Measurements from ENCODE around the gene CFAP74.
"Not testable (repeated sequence)": the region's sequence is repeated elsewhere in the genome, so short reads cannot be mapped to it uniquely, and the experiment has no call there.

Gene CFAP74

DNA sequence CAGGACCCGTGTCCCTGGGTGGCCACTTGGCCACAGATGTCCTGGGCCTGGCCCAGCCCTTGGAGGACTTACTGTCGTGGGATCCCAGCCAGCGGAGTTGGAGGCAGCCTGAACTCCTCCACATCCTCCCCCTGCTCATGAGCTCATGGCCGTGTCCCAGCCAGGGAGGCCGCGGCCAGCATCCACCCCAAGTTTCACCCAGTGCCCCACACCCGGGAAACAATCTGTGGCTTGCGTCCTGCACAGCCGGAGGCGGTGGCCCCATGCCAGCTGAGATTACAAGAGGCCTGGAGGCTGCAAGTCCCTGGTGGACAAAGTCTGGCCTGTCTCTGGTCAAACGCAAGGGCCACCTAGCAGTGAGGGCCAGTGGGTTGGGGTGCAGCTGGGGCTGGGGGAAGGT lies 57.0 kb downstream of the CFAP74 start:
- no peak for FAIRE-seq

DNA sequence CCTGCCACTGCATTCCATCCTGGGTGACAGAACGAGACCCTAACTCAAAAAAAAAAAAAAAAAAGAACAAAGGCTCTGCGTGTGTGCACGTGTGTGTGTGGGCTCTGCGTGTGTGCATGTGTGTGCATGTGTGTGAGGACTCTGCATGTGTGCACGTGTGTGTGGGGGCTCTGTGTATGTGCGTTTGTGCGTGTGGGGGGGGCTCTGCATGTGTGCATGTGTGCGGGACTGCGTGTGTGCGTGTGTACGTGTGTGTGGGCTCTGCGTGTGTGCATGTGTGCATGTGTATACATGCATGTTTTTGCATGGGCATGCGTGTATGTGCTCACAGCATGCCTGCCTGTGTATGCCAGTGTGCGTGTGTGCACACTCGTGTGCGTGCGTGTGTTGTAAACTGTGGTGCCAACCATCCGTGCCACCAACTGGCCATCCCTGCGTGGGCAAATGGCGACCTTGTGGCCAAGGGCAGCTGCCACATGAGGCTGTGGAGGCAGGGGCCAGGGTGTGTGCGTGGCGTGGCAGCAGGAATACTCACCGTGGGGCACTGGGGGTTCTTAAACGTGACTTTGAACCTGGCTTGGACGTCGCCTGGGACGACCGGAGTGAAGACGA lies 57.7 kb downstream of the CFAP74 start:
- FAIRE-seq: no peak

DNA sequence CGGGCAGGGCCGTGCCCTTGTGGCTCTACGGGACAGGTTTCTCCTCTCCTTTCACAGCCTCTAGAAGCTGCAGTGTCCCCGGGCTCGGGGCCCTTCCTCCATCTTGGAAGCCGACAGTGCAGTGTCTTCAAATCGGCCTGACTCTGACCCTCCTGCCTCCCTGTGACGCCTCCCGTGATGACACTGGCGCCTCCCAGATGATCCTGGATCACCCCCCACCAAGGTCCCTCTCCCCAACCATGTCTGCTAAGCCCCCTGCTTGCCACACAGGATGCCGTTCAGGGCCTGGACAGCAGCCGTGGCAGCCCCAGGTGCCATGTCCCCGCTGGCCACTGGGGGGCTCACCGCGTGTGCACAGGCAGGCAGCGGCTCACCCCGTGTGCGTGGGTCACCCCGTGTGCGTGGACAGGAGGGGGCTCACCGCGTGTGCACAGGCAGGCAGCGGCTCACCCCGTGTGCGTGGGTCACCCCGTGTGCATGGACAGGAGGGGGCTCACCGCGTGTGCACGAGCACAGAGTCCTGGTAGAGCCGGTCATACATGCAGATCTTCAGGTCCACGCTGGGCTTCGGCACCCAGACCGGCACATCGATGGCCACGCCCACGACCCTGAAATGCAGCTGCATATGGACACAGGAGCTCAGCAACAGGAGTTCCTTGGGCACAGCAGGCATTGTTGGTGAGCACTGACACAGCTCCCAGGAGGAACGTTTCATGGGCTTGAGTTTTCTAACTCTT lies 59.6 kb downstream of the CFAP74 start:
- no peak for FAIRE-seq

DNA sequence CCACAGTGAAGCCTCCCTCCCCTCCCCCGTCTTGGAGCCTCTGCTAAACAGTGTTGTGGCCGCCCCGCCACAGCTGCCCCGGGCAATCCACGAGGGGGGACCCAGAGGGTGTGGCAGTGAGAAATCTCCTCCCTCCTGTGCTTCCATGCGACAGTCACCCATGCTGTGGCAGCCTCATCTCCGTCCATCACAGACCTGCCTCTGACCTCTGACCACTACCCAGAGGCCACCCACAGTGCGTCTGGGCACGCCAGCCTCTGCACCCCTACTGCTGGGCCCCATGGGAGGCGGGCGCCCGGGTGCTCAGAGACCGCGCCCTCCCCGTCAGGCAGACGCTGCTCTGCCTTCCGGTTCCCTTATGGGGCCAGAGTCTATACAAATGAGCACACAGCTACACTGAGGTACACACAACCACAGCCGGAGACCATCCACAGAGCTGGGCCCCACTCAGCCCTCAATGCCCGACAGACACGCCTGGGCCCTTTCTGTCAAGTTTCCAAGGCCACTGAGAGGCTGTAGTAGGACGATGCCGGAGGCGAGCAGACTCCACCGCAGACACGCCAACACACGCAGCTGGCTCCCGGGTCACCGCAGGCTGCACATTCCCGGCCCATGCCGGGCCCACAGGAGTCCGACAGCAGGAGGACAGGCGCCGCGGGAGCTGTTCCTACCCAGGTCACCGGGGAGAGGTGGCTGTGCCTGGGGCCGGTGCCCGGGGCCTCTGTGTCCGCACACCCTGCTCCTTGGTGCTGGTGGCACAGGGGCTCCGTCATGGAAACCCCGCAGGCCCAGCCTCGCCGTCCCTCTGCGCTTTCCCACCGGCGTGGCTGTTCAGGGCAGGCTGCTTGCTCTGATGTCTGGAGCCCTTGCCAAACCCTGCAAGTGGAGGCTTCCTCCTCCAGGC lies 60.6 kb downstream of the CFAP74 start:
- no peak for FAIRE-seq

DNA sequence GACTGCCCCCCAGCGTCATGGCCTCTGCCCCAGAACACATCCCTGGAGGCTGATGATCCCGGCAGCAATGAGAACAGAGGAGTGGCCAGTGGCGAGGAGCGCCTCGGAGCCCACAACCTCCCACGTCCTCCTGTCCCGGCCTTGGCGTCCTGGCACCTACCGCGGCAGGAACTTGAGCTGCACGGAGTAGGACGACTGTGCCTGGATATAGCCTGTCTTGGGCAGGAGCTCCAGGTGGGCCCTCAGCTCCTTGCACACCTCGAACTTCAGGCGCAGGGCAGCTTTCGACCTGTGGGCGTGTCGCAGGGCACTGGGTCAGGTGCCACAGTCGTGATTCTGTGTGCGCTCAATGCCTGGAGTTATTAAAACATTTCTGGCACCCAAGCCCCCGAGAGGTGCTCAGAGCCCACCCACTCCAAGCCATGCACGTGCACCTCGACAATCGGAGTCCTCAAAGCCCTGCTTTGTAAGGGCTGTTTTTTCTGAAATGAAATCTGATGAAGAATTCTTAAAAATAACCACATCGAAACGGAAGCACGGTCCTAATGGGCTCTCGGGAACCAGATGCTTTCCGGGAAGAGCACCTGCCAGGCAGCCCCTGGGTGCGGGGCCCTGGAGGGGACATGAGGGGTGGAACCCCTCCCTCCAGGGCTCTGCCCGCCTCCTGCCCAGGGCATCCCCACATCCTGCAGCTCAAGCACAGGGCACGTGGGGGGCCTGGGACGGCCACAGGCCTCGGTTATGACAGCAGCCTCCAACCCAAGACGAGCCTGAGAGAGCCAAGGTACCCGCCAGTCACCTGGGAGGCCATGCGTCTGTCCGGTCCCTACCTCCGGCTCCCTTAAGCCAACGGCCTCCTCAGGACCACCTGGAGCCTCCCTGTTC lies 61.5 kb downstream of the CFAP74 start:
- no peak for FAIRE-seq

DNA sequence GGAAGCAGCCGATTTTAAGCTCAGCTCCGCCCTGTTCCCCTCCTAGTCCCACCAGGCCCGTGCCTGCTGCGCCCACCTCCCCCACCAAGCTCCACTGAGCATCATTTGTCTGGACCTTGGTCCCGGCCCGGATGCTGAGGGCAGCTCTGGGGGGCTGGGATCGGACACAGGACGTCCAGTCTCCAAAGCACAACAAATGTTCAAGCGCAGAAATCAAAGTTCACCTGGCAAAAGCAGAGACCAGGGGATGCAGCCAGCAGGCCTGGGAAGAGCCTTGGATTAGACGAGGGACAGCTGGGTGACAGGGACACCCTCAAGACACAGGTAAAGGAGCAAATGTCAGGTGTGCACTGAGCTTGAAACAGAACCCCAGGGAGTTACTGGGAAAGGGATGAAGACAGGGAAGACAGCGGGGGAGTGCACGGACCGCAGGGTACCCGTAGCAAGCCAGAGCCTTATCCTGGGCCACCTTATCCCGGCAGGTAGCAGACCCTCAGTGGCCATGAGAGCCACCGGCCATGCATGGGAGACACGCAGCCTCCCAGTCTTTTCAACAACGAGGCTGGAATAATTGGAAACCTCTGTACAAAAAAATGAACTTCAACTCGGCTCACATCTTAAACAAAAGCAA lies 62.3 kb downstream of the CFAP74 start:
- FAIRE-seq: no peak

DNA sequence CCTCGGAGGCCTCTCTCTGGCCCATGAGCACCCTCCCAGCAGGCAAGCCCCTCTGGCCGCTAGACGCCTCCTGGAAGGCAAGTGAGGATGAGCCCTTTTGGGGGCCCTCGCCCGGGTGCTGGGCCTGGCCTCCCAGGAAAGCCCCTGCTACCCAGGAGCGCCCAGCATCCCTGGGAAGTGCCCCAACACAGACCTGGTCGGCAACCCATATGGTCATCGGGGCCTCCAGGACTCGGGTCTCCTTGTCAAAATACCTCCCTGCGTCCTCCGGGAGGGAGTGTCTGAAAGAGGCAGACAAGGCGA lies 63.5 kb downstream of the CFAP74 start:
- FAIRE-seq: no peak

DNA sequence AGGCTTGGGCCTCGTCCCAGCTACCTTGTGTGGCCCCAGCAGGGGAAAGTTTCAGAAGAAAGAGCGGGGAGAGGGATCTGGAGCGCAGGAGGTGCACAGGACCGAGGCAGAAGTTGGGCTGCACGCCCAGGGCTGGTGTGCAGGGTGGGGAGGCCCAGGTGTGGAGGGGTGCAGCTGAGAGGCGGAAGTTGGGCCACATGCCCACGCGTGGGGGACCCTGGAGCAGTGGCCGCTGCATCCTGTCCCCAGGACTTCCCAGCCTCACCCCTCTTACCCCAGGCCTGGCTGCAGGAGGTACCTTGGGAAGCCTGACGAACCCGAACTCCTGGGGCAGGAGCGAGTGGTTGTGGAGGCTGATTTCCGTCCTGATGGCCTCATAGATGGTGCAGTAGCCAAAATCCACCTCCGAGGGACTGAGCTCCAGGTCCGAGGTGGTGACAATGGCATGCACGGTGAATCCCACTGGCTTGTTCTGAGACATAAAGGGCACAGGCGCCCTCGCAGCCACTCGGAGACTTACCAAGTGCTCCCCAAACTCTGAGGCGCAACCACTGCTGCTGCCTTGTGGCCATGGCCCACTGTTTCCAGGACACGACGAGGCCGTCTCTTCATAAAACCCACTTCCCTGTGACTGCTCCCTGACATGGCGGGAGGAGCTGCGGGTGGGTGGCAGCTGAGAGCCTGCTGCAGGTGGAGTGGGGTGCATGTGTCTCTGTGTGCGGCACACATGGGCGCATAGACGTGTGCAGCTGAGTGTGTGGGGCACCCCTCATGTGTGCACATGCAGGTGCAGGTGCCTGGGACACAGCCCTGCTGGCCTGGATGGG lies 64.1 kb downstream of the CFAP74 start:
- no peak for FAIRE-seq

DNA sequence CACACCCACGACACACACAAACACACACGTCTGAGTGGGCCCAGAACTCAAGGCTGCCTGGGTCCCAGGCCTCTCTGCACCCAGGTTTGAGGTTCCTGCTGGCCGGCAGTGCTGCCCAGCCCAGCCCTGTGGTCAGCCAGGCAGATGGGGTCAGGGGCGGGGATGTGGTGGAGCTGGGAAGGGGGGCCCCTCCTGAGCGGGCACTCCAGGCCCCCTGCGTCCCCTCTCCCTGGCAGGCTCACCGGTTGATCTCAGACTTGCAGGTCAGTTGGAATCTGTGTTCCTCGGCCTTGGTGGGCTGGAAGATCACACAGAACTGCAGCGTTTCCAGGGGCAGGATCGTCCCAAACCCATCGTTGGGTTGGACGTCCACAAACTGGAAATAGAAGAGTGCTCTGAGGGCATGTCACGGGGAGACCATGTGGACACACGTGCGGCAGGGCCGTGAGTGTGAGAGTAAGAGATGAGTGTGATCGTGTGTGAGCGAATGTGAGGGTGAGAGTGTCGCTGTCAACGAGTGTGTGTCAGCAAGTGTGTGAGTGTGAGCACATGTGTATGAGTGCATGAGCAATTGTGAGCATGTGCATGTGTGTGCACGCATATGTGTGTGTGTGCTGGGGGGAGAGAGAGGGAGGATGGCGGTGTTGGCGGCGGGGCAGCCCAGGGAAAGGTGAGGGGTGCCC lies 64.8 kb downstream of the CFAP74 start:
- no peak for FAIRE-seq

DNA sequence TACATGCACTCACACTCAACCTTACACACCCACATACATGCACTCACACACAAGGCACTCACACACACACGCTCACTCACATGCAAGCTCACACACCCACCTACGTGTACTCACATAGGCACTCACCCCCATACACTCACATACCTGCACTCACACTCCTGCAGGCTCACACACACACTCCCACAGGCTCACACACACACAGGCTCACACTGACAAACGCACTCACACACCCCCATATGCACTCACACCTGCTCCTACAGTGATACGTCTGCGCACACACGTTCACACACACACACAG lies 65.4 kb downstream of the CFAP74 start:
- no peak for FAIRE-seq

DNA sequence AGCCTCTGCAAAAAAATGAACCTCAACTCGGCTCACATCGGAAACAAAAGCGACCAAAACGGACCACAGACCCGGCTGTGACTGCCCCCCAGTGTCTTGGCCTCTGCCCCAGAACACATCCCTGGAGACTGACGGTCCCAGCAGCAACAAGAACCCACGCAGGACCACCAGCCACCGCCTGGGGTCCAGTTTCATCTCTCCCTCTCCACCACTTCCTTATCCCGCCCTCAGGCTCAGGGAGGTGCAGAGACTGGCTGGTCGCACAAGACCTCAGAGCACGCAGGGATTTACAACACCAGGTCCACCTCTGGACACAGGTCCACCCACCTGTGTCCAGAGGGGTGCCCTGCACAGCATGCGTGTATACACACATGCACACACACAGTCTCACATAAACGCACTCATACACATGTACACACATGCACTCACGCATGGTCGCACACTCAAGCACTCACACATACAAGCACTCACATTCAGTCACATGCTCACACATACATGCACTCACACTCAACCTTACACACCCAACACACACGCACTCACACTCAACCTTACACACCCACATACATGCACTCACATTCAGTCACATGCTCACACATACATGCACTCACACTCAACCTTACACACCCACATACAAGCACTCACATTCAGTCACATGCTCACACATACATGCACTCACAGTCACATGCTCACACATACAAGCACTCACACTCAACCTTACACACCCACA lies 65.9 kb downstream of the CFAP74 start:
- FAIRE-seq: no peak

DNA sequence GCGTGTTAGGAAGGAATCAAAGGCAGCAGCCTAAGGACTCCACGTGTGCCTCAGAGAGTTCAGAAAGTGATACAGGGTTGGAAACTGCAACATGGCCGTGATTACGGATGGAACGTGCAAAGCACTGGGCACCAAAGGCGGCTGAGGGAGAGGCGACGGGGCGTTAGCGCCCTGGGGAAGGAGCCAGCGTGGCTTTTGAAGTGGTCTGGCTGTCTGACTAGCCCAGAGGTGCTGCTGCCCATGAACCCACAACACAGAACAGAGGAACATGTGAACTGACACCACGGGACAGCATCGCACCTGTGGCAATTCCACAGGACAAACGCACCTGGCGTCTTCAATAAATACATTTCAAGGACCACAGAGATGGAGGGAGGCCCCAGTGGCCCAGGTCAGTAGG lies 66.5 kb downstream of the CFAP74 start:
- FAIRE-seq: no peak

DNA sequence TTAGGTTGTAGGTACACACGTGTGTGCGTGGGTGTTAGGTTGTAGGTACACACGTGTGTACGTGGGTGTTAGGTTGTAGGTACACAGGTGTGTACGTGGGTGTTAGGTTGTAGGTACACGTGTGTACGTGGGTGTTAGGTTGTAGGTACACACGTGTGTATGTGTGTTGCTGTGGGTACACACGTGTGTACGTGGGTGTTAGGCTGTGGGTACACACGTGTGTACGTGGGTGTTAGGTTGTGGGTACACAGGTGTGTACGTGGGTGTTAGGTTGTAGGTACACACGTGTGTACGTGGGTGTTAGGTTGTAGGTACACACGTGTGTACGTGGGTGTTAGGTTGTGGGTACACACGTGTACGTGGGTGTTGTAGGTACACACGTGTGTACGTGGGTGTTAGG lies 68.7 kb downstream of the CFAP74 start:
- not testable (repeated sequence) for FAIRE-seq

DNA sequence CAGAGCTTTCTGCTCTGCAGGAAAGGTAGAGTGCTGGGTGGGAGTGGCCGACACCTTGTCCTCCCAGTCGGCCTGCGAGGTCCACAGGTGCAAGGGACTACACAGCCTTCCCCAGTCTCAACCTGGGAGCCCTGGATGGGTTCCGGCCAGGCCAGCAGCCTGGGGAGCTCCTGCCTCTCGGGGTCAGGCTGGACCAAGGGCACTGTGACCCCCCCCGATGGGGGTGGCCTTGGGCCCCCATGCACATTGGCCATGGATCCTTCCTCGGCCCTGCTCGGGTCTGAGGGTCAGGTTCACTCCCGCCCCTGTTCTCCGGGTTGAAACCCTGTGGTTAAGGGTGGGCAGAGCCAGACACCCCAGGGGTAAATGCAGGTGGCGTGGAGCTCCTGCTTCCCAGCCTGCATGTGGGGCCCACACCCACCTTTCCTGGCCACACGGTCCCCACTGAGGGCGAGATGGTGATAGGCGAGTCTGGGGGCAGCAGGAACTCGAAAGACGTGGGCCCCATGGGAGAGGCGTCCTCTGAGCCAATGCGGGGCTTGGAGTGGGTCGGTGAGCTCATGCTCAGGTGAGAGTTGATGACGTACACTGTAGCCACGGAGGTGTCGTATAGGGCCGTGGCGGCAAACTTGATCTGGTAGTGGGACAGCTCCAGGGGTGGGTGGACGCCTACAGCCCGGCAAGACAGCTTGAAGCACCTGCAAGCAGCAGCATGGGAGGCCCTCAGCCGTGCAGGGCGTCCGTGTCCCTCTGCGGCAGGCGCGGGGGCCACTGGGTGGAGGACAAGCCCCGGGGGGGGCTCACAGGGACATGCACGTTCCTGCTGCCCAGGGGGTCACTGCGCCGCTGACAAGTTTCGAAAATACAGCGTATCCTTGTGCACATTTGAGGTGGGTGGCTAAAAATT lies 73.7 kb downstream of the CFAP74 start:
- no peak for FAIRE-seq

DNA sequence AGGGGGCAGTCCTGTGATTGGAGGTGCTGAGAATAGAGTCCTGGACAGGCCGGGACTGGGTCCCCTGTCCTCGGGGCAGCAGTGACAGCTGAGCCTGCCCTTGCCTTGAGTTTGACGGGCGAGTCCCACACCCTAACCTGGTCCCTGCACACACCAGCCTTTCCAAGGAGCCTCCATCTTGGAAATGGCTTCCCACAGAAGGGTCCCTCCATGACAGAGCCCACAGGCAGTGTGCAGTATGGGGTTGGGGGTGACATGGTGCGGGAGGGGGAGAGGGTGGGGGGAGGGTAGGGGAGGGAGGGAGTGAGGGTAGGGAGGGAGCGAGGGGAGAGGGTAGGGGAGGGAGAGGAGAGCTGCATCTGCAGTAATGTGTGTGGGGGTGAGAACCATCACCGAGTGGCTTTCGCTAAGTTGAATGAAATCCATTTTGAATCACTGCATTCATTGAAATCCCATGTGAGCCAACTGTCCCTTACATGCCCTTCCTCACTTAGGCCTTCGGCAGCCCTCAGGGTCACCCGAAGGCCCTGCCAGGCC lies 74.4 kb downstream of the CFAP74 start:
- no peak for FAIRE-seq

DNA sequence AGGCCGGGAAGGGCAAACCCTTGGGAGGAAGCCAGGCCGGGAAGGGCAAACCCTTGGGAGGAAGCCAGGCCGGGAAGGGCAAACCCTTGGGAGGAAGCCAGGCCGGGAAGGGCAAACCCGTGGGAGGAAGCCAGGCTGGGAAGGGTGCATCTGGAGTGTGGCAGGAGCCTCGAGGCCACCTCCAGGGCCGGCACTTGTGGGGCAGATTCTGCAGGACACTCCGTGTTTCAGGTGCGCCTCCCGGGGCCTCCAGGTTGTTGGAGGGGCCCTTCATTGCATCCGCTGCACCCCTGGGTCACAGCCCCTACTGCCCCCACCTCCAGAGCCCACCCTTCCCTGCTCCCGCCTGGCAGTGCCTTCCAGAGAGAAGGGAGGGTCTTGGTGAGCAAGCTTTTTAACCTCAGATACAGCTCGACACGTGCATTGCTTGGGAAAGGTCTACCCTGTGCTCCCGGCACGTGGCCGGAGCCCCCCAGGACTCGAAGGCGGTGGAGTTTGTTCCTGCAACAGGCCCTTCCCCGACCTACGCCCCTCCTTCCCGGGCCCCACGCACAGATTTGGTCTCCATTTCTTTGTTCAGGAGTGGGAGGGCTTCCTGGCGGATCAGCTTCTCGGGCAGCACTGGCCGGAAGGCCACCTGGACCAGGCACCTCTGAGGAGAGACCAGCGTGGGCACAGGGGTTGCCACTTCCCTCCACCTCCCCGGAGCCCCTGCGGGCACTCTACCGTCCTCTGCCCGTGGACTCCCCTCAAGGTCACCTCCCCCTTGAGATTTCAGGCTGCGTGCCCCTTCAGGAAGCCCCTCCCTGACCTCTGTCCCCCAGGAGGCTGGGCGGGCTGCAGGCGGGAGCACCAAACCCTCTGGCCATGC lies 75.1 kb downstream of the CFAP74 start:
- FAIRE-seq: no peak

DNA sequence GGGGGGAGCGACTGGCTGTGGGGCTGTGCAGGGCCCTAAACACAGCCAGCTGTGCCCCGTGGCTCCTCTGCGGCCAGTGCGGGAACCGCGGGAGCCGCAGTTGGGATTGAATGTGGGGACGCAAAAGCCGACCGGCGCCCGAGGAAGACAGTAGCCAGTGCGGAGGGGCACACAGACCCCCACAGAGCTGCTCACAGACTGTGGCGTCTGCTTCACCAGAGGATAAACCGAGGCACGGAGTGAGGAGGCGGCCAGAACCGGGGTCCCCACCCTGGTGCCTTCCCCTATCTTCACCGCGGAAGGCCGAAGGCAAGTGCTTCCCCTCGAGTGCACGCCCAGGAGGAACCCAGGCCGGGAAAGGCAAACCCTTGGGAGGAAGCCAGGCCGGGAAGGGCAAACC lies 75.8 kb downstream of the CFAP74 start:
- FAIRE-seq: no peak

All from colon (tissue), 2 donors.